HepG2 (cell line): ENCODE results near the gene KHNYN. TPM values are rescaled to one million over a fixed set of nuclear protein-coding genes. Genes with fewer than 3 reads are reported as not detected.

Source experiments
- ADNP ChIP-seq: sonication (generic); formaldehyde crosslinking; IDR thresholded peaks from 2 replicates; pipeline ENCODE4 v1.4.0; 2020; ENCODE audit warnings: missing genetic modification reagents
- FOXA3 ChIP-seq: IDR thresholded peaks from 2 replicates; pipeline ENCODE4 v1.6.1; 2016; ENCODE audit warnings: missing genetic modification reagents, missing compliant biosample characterization
- HDAC2 ChIP-seq: sonication (generic); formaldehyde crosslinking; IDR thresholded peaks from 2 replicates; pipeline ENCODE4 v1.4.0; 2020; ENCODE audit warnings: missing genetic modification reagents
- HNRNPUL1 ChIP-seq: fragments of 200-400 bp; formaldehyde crosslinking; IDR thresholded peaks from 2 replicates; pipeline ENCODE4 v1.6.1; 2017; ENCODE audit warnings: low read depth, mild to moderate bottlenecking, low read length, moderate library complexity
- HOXA9 ChIP-seq: sonication (generic); formaldehyde crosslinking; IDR thresholded peaks from 2 replicates; pipeline ENCODE4 v1.8.1; 2022; ENCODE audit warnings: missing genetic modification reagents, mild to moderate bottlenecking, moderate library complexity, borderline replicate concordance
- HOXD1 ChIP-seq: sonication (generic); formaldehyde crosslinking; IDR thresholded peaks from 2 replicates; pipeline ENCODE4 v1.5.0; 2020; ENCODE audit warnings: missing genetic modification reagents
- PLRG1 ChIP-seq: fragments of 450-650 bp; conservative IDR thresholded peaks from 2 replicates; pipeline ENCODE4 v1.6.1; 2016
- RBM22 ChIP-seq: fragments of 200-400 bp; formaldehyde crosslinking; optimal IDR thresholded peaks from 2 replicates; pipeline ENCODE3; 2017; ENCODE audit warnings: mild to moderate bottlenecking, low read length, moderate library complexity
- SMARCC2 ChIP-seq: fragments of 450-650 bp; IDR thresholded peaks from 2 replicates; pipeline ENCODE4 v1.6.1; 2017; ENCODE audit warnings: antibody characterized with exemption, mild to moderate bottlenecking
- STAT5B ChIP-seq: sonication (generic); formaldehyde crosslinking; IDR thresholded peaks from 2 replicates; pipeline ENCODE4 v1.4.0; 2020; ENCODE audit warnings: missing genetic modification reagents
- ZKSCAN1 ChIP-seq: fragments of 150-350 bp; IDR thresholded peaks from 2 replicates; pipeline ENCODE4 v1.6.1; 2014; ENCODE audit warnings: low read length
- ZNF225 ChIP-seq: sonication (generic); formaldehyde crosslinking; IDR thresholded peaks from 2 replicates; pipeline ENCODE4 v1.4.0; 2020; ENCODE audit warnings: mild to moderate bottlenecking, missing genetic modification reagents
- ZNF569 ChIP-seq: sonication (generic); formaldehyde crosslinking; IDR thresholded peaks from 2 replicates; pipeline ENCODE4 v1.5.0; 2020; ENCODE audit warnings: mild to moderate bottlenecking, missing genetic modification reagents, moderate library complexity, borderline replicate concordance
- ZNF713 ChIP-seq: sonication (generic); formaldehyde crosslinking; IDR thresholded peaks from 2 replicates; pipeline ENCODE4 v1.4.0; 2020; ENCODE audit warnings: mild to moderate bottlenecking, missing genetic modification reagents
- polyA plus RNA-seq, 8 experiments: library from polyadenylated mRNA; depleted of rRNA in 3 of 8; stranded (reverse) in 7 of 8; unstranded in 1 of 8; fragments of >200 nt; fragmentation: Illumina TruSeq in 4 of 8; extraction: Trizol in 4 of 8; gene quantifications; 2 replicates each; pipeline versions ENCODE4 v1.2.1 to v1.2.3, GENCODE V29; 2011 to 2016; ENCODE audit warnings: low read depth in 4 of 8, missing spikeins in 1 of 8, mixed read lengths in 1 of 8; ENCODE audit not compliant: insufficient read depth in 1 of 8
- total RNA-seq, 5 experiments: library from RNA; depleted of rRNA; stranded (reverse); fragments of >200 nt; fragmentation: Illumina TruSeq; extraction: Trizol; gene quantifications; 2 replicates each; pipeline ENCODE4 v1.2.3, GENCODE V29; 2016; ENCODE audit warnings: low read depth in 1 of 5
- TF ChIP-seq, protein P1 (sequence below): fragments of 450-650 bp; IDR thresholded peaks from 2 replicates; pipeline ENCODE4 v1.6.1; 2017
- TF ChIP-seq, protein P2 (sequence below): sonication (generic); formaldehyde crosslinking; IDR thresholded peaks from 2 replicates; pipeline ENCODE4 v1.9.0; 2021; ENCODE audit warnings: missing genetic modification reagents, borderline replicate concordance
- TF ChIP-seq, protein P3 (sequence below): sonication (generic); formaldehyde crosslinking; IDR thresholded peaks from 2 replicates; pipeline ENCODE4 v1.8.1; 2023; ENCODE audit warnings: mild to moderate bottlenecking, inconsistent platforms, moderate library complexity, missing genetic modification reagents, borderline replicate concordance

The KHNYN gene
- total and polyA plus RNA-seq, 2 of the 13 experiments (the other 11 are each of a cell fraction or from before 2014, with no cell fraction given), result 52.8 to 75.7 TPM

DNA sequence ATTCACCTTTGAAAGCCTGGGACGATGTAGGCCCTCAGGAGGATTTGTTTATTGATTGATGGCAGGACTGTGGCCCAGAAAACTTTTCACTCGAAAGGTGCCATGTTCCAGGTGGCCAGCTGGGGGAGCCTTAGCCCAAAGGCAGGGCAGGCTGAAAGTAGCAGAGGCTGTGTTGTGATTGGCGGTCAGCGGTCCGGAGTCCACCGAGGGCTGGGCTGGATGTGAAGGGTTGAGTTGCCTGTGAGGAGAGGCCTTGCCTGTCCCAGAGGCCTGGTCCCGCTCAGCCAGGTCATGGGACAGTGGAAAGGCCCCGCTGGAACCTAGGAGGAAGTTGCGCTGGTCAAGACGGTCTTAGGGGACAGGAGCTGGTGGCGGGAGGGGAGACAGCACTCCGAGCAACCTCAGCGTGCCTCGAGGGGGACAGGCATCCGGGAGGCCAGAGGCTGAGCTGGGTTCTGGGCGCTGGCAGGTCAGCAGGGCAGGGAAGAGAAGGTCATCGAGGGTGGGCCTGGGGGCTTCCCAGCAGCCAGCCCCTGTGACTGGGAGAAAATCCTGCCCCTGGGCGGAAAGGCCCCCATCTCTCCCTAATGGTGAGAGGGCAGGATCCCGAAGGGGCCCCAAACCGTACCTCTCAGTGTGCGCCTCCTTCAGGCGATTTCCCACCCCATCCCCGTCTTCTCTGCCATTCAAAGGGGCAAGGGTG, 52.0 kb downstream of the KHNYN start (continued):
- TF ChIP-seq, protein P1, sequence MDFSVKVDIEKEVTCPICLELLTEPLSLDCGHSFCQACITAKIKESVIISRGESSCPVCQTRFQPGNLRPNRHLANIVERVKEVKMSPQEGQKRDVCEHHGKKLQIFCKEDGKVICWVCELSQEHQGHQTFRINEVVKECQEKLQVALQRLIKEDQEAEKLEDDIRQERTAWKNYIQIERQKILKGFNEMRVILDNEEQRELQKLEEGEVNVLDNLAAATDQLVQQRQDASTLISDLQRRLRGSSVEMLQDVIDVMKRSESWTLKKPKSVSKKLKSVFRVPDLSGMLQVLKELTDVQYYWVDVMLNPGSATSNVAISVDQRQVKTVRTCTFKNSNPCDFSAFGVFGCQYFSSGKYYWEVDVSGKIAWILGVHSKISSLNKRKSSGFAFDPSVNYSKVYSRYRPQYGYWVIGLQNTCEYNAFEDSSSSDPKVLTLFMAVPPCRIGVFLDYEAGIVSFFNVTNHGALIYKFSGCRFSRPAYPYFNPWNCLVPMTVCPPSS, result no peak
- TF ChIP-seq ZNF225 (peak; percentile 97), HDAC2 (peak; percentile 76), RBM22 (no peak), ZNF713 (CRISPR knock-in tag) (peak; percentile 99), SMARCC2 (no peak), HNRNPUL1 (no peak), ZKSCAN1 (peak; percentile 62; the same call in 1 of the 2 replicates), HOXA9 (CRISPR knock-in tag) (no peak), HOXD1 (CRISPR knock-in tag) (peak; percentile 87), STAT5B (CRISPR knock-in tag) (no peak), PLRG1 (no peak), FOXA3 (peak; percentile 72), ADNP (no peak), ZNF569 (CRISPR knock-in tag) (no peak; the same call in 1 of the 2 replicates)
- TF ChIP-seq, protein P2, sequence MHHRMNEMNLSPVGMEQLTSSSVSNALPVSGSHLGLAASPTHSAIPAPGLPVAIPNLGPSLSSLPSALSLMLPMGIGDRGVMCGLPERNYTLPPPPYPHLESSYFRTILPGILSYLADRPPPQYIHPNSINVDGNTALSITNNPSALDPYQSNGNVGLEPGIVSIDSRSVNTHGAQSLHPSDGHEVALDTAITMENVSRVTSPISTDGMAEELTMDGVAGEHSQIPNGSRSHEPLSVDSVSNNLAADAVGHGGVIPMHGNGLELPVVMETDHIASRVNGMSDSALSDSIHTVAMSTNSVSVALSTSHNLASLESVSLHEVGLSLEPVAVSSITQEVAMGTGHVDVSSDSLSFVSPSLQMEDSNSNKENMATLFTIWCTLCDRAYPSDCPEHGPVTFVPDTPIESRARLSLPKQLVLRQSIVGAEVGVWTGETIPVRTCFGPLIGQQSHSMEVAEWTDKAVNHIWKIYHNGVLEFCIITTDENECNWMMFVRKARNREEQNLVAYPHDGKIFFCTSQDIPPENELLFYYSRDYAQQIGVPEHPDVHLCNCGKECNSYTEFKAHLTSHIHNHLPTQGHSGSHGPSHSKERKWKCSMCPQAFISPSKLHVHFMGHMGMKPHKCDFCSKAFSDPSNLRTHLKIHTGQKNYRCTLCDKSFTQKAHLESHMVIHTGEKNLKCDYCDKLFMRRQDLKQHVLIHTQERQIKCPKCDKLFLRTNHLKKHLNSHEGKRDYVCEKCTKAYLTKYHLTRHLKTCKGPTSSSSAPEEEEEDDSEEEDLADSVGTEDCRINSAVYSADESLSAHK (CRISPR knock-in tag), result no peak
- TF ChIP-seq, protein P3, sequence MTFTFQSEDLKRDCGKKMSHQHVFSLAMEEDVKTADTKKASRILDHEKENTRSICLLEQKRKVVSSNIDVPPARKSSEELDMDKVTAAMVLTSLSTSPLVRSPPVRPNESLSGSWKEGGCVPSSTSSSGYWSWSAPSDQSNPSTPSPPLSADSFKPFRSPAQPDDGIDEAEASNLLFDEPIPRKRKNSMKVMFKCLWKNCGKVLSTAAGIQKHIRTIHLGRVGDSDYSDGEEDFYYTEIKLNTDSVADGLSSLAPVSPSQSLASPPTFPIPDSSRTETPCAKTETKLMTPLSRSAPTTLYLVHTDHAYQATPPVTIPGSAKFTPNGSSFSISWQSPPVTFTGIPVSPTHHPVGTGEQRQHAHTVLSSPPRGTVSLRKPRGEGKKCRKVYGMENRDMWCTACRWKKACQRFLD (CRISPR knock-in tag), result peak; percentile 93; the same call in 1 of the 2 replicates
